ENCODE measurements around the gene KDM4B. TPM values are rescaled to one million over a fixed set of nuclear protein-coding genes. Genes with fewer than 3 reads are reported as not detected.

KDM4B gene
- total RNA-seq (2013) = 12.0 TPM
- 10 to 100 TPM in 2 of 3 donors, 1 to 10 TPM in 1; 6.4 to 22.7 (median 12.7) TPM for polyA plus RNA-seq
- polyA minus RNA-seq = 26.2 and 27.3 TPM in 2 replicates
- total RNA-seq = 18.0 to 106 (median 58.8) reads per million in 11 experiments

DNA sequence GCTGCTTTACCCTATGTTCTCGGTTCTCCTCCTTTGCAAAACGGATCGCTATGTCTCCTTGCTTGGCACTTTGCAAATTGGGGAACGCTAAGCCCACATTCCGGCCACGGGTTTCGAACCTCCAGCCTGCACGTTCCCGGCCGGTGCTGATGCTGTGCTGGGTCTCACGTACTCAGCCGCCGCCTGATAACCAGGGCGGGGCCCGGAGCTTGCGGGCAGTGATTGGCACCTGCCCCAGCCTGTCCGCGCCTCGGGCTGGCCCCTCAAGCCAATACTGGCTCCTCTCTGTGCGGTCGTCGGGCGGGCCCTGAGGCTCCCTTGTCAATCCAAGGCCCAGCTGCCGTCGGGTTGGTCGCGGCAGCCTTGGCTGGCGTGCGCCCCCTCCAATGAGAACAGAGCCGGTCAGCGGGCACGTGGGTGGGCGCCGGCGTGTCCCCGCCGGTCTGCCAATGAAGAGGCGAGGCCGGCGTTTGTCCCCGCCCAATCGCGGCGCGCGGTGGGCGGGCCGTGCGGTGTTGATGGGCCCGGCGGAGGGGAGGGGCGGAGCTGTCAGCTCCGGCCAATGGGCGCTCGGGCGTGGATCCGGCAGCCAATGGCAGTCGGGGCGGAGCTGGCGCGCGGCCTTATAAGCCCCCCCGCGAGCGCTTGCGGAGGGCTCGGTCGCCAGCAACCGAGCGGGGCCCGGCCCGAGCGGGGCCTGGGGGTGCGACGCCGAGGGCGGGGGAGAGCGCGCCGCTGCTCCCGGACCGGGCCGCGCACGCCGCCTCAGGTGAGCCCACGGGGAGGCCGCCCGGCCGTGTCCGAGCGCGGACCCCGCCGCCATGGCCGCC, at the start of gene KDM4B:
KDM4B (plus strand) TSS at position 652 of the 830 bp plus-strand sequence. CDS start 63,778 bp downstream, outside the sequence.
- H4K20me1 ChIP-seq (ENCODE audit: insufficient read depth, low read length) = peaks cover 37% of the 10 kb centered on the region
- H3K9me3 ChIP-seq (replicated peaks in 1 of 2; ENCODE audit: control insufficient read depth in 1 of 2, insufficient read depth in 1 of 2, low read length in 2 of 2) = no peaks in the 10 kb centered on the region
- TF ChIP-seq, protein P1, sequence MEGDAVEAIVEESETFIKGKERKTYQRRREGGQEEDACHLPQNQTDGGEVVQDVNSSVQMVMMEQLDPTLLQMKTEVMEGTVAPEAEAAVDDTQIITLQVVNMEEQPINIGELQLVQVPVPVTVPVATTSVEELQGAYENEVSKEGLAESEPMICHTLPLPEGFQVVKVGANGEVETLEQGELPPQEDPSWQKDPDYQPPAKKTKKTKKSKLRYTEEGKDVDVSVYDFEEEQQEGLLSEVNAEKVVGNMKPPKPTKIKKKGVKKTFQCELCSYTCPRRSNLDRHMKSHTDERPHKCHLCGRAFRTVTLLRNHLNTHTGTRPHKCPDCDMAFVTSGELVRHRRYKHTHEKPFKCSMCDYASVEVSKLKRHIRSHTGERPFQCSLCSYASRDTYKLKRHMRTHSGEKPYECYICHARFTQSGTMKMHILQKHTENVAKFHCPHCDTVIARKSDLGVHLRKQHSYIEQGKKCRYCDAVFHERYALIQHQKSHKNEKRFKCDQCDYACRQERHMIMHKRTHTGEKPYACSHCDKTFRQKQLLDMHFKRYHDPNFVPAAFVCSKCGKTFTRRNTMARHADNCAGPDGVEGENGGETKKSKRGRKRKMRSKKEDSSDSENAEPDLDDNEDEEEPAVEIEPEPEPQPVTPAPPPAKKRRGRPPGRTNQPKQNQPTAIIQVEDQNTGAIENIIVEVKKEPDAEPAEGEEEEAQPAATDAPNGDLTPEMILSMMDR (IDR thresholded peaks at IDR 0.05) = no peak
- intact Hi-C loops (cut with micrococcal nuclease) = loop anchor here in 1 of 2 donors (10.0 kb wide), 1 partner anchor 164 kb away; no protein-coding TSS in a partner anchor
- H3K27ac ChIP-seq (ENCODE audit: low read depth in 1 of 2, low read length in 2 of 2) = peak within 1 kb of the TSS; percentile 44 to 84
- peak within 1 kb of the TSS; percentile 54 for H3K9ac ChIP-seq (ENCODE audit: insufficient read depth, low read length, poor library complexity, severe bottlenecking)
- peaks cover 11 to 12% of the 10 kb centered on the region in 2 donors for H3K36me3 Mint-ChIP-seq
- DNase-seq = peak; percentile 99
- peaks cover 40% of the 10 kb centered on the region for H3K4me1 Mint-ChIP-seq
- no peaks in the 10 kb centered on the region for H3K27me3 ChIP-seq (ENCODE audit: control insufficient read depth in 2 of 2, insufficient read depth in 2 of 2, low read length in 2 of 2)
- peak within 1 kb of the TSS; percentile 97 for H3K4me2 ChIP-seq (replicated peaks; ENCODE audit: extremely low read depth, low read length, poor library complexity, severe bottlenecking)
- under 1% methylated on average over 94 of the region's 96 CpGs for WGBS (ENCODE audit: insufficient coverage)
- peak within 1 kb of the TSS; percentile 88 to 95 (median 93) for H3K27ac Mint-ChIP-seq
- H3K4me3 ChIP-seq (replicated peaks in 1 of 3; ENCODE audit: low read depth in 2 of 3, low read length in 3 of 3) = peak within 1 kb of the TSS; percentile 65 to 87 (median 74)
- peaks cover 0 to 2% (median 0%) of the 10 kb centered on the region in 7 donors for H3K9me3 Mint-ChIP-seq
- H3K4me3 Mint-ChIP-seq = peak within 1 kb of the TSS; percentile 91 to 95
- H3K27me3 Mint-ChIP-seq (ENCODE audit: low read depth in 3 of 3) = peaks cover 0 to 4% (median 0%) of the 10 kb centered on the region in 3 donors
- peaks cover 44% of the 10 kb centered on the region for H3K79me2 ChIP-seq (ENCODE audit: insufficient read depth, low read length)
- H2AFZ ChIP-seq (ENCODE audit: insufficient read depth, low read depth, low read length, poor library complexity, severe bottlenecking) = peak within 1 kb of the TSS; percentile 58
- H3K4me1 ChIP-seq (ENCODE audit: control insufficient read depth in 1 of 2, insufficient read depth in 2 of 2, low read length in 2 of 2) = peaks cover 32 to 42% of the 10 kb centered on the region in 2 donors
- H3K36me3 ChIP-seq (replicated peaks in 1 of 2; ENCODE audit: control insufficient read depth in 1 of 2, insufficient read depth in 2 of 2, low read length in 2 of 2) = no peaks in the 10 kb centered on the region

DNA sequence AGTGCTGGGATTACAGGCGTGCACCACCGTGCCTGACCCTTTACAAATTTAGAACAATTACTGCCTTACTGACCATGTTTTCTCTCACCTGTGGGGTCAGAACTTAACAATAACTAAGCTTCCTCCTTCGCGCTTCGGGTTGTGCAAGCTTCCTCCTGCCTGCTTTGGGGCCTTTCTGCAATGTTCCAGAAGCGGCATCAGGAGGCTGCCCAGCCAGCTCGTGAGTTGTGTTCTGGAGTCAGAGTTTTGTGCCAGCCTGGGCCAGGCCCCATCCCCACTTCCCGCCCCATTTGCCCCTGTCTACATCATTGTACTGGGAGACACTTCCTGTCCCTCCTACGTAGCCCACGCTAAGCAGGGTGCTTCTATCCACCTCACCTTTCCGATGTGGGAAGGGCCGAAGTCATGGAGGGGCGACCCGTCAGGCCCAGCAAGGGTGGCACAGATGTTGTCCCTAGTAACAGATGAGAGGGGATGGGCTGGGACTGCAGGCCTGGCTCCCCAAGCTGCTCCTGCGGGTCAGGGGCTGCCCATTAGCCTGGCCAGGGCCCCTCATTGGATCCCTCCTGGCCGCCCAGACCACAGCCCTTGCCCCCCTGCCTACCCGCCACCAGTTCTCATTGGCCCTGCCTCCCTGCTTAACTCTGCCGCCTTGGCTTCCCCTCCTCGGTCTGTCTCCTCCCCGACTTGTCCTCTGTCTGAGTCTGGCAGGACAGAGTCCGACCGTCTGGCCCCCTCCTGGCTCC, 46.2 kb upstream of the KDM4B start:
- Histone ChIP-seq H3K4me3 (replicated peaks in 1 of 3; ENCODE audit: low read depth in 2 of 3, low read length in 3 of 3) (no peak overlapping the region), H2AFZ (ENCODE audit: insufficient read depth, low read depth, low read length, poor library complexity, severe bottlenecking) (peak overlapping the region; percentile 71), H3K79me2 (ENCODE audit: insufficient read depth, low read length) (peaks cover 100% of the 10 kb centered on the region), H3K9ac (ENCODE audit: insufficient read depth, low read length, poor library complexity, severe bottlenecking) (no peak overlapping the region), H3K9me3 (replicated peaks in 1 of 2; ENCODE audit: control insufficient read depth in 1 of 2, insufficient read depth in 1 of 2, low read length in 2 of 2) (no peaks in the 10 kb centered on the region), H3K36me3 (replicated peaks in 1 of 2; ENCODE audit: control insufficient read depth in 1 of 2, insufficient read depth in 2 of 2, low read length in 2 of 2) (peaks cover 1 to 5% of the 10 kb centered on the region in 2 donors), H4K20me1 (ENCODE audit: insufficient read depth, low read length) (no peaks in the 10 kb centered on the region), H3K4me1 (ENCODE audit: control insufficient read depth in 1 of 2, insufficient read depth in 2 of 2, low read length in 2 of 2) (peaks cover 9 to 19% of the 10 kb centered on the region in 2 donors), H3K4me2 (replicated peaks; ENCODE audit: extremely low read depth, low read length, poor library complexity, severe bottlenecking) (peak overlapping the region; percentile 30), H3K27me3 (ENCODE audit: control insufficient read depth in 2 of 2, insufficient read depth in 2 of 2, low read length in 2 of 2) (no peaks in the 10 kb centered on the region), H3K27ac (ENCODE audit: low read depth in 1 of 2, low read length in 2 of 2) (peak overlapping the region in 1 of 2 donors; percentile 70)
- peaks cover 0 to 2% (median 0%) of the 10 kb centered on the region in 7 donors for H3K9me3 Mint-ChIP-seq
- H3K27ac Mint-ChIP-seq = peak overlapping the region in 6 of 7 donors; percentile 22 to 81 (median 58)
- H3K27me3 Mint-ChIP-seq (ENCODE audit: low read depth in 3 of 3) = peaks cover 0 to 1% (median 0%) of the 10 kb centered on the region in 3 donors
- intact Hi-C loops (cut with micrococcal nuclease) = no loop called here
- 45% methylated on average over 15 of the region's 22 CpGs for WGBS (ENCODE audit: insufficient coverage)
- peaks cover 0 to 31% of the 10 kb centered on the region in 2 donors for H3K36me3 Mint-ChIP-seq
- peak overlapping the region; percentile 26 to 41 for H3K4me3 Mint-ChIP-seq
- H3K4me1 Mint-ChIP-seq = peaks cover 23% of the 10 kb centered on the region
- TF ChIP-seq, protein P1 (IDR thresholded peaks at IDR 0.05) = no peak
- peak; percentile 23 to 44 (median 44) for DNase-seq

Data from CD14-positive monocyte (primary cell).